ENCODE data around the gene NXPE3.
"Not testable (repeated sequence)": the region's sequence is repeated elsewhere in the genome, so short reads cannot be mapped to it uniquely, and the experiment has no call there.

The NXPE3 gene

DNA sequence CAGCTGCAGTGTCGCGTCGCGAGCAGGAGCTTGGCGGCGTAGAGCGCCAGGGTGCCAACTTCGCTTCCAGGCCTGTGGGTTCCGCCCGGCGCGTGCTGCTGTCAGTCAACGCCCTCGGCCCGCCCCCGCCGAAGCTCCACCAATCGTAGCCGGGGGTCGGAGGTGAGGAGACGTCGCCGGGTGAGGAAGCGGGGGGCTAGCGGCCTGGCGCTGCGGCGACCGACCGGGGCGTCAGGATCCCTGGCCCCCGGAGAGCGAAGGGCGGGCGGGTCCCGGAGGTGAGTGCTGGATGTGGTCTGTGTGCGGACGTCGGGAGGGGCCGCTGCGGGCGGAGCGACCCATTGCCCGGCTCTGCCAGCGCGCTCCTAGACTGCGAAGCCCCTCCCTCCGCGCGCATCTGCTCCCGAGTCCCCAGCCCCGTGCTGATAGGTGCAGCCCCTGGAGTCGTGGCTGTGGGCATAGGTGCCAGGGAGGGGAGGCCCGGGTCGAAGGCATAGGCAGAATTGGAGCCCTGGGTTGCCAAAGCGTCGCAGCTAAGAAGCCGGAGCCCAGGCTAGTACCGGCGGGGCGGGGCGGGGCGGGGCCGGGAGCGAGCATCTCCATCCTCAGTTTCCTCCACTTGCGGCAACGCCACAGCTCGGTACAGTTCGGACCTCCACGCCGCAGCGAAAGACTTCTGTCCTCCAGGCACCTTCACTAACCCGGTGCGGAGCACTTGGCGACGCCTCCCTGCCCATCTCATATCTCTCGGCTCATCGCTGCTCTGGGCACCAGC, at the start of gene NXPE3:
NXPE3 (plus strand) TSS at position 165 of the 775 bp plus-strand sequence. CDS start 6,386 bp downstream, outside the sequence.
- H3K36me3 ChIP-seq (ENCODE audit: insufficient read depth, low read length): peaks cover 9% of the 10 kb centered on the region
- H3K9me3 ChIP-seq (ENCODE audit: low read length): no peaks in the 10 kb centered on the region
- peaks cover 30% of the 10 kb centered on the region for H3K4me1 ChIP-seq (ENCODE audit: insufficient read depth, low read length)
- peak within 1 kb of the TSS; percentile 56 for H3K4me3 ChIP-seq (ENCODE audit: low read length)
- no peaks in the 10 kb centered on the region for H3K27me3 ChIP-seq (ENCODE audit: insufficient read depth, low read length)
- peak within 1 kb of the TSS; percentile 91 for H2AFZ ChIP-seq (ENCODE audit: low read depth, low read length)

DNA sequence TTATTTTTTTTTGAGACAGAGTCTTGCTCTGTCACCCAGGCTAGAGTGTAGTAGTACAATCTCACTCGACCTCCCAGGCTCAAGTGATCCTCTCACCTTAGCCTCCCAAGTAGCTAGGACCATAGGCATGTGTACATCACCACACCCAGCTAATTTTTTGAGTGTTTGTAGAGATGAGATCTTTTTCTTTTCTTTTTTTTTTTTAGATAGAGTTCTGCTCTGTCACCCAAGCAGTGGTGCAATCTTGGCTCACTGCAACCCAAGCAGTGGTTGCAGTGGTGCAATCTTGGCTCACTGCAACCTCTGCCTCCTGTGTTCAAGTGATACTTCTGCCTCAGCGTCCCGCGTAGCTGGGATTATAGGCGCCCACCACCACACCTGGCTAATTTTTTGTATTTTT, 49.4 kb upstream of the NXPE3 start:
- H3K27me3 ChIP-seq (ENCODE audit: insufficient read depth, low read length): no peaks in the 10 kb centered on the region
- H3K4me1 ChIP-seq (ENCODE audit: insufficient read depth, low read length): peaks cover 12% of the 10 kb centered on the region
- no peak overlapping the region for H3K4me3 ChIP-seq (ENCODE audit: low read length)
- H3K9me3 ChIP-seq (ENCODE audit: low read length): peaks cover 10% of the 10 kb centered on the region
- H3K36me3 ChIP-seq (ENCODE audit: insufficient read depth, low read length): peaks cover 68% of the 10 kb centered on the region
- no peak overlapping the region for H2AFZ ChIP-seq (ENCODE audit: low read depth, low read length)

DNA sequence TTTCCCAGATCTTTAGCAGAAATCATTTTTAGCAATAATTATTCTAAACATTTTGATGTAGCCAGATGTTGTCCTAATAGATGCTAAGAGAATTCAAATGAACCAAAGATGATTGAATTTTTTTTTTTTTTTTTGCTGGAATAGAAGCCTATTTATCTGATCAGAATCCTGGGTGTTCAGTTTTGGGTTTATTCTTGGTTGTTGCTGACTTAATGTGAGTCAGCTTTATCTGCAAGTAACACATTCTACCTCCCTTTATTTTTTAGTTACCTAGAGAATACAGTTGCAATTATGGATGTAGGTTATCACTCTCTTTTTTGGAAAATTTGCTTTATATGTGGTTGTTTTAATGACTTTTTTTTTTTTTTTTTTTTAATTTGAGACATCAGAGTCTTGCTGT, 48.2 kb upstream of the NXPE3 start:
- Histone ChIP-seq H3K36me3 (ENCODE audit: insufficient read depth, low read length) (peaks cover 80% of the 10 kb centered on the region), H2AFZ (ENCODE audit: low read depth, low read length) (no peak overlapping the region), H3K4me3 (ENCODE audit: low read length) (no peak overlapping the region), H3K4me1 (ENCODE audit: insufficient read depth, low read length) (peaks cover 9% of the 10 kb centered on the region), H3K27me3 (ENCODE audit: insufficient read depth, low read length) (no peaks in the 10 kb centered on the region), H3K9me3 (ENCODE audit: low read length) (peaks cover 20% of the 10 kb centered on the region)

GRCh38 chr3:101732240-101732641, 46.8 kb upstream of the NXPE3 start:
- H3K4me3 ChIP-seq (ENCODE audit: low read length): no peak overlapping the region
- H3K27me3 ChIP-seq (ENCODE audit: insufficient read depth, low read length): no peaks in the 10 kb centered on the region
- H3K36me3 ChIP-seq (ENCODE audit: insufficient read depth, low read length): peaks cover 87% of the 10 kb centered on the region

GRCh38 chr3:101735833-101736232, 43.2 kb upstream of the NXPE3 start:
- no peak overlapping the region for H2AFZ ChIP-seq (ENCODE audit: low read depth, low read length)
- H3K4me1 ChIP-seq (ENCODE audit: insufficient read depth, low read length): no peaks in the 10 kb centered on the region
- peaks cover 61% of the 10 kb centered on the region for H3K36me3 ChIP-seq (ENCODE audit: insufficient read depth, low read length)

More at GRCh38 chr3:101732240-101732641, 46.8 kb upstream of the NXPE3 start:
- H2AFZ ChIP-seq (ENCODE audit: low read depth, low read length): no peak overlapping the region
- no peaks in the 10 kb centered on the region for H3K4me1 ChIP-seq (ENCODE audit: insufficient read depth, low read length)
- peaks cover 29% of the 10 kb centered on the region for H3K9me3 ChIP-seq (ENCODE audit: low read length)

GRCh38 chr3:101741914-101742313, 37.1 kb upstream of the NXPE3 start:
- H3K36me3 ChIP-seq (ENCODE audit: insufficient read depth, low read length): peaks cover 15% of the 10 kb centered on the region
- H3K4me1 ChIP-seq (ENCODE audit: insufficient read depth, low read length); H3K9me3 ChIP-seq (ENCODE audit: low read length); H2AFZ ChIP-seq (ENCODE audit: low read depth, low read length); H3K4me3 ChIP-seq (ENCODE audit: low read length); H3K27me3 ChIP-seq (ENCODE audit: insufficient read depth, low read length): not testable (repeated sequence)

More at GRCh38 chr3:101735833-101736232, 43.2 kb upstream of the NXPE3 start:
- Histone ChIP-seq H3K27me3 (ENCODE audit: insufficient read depth, low read length) (no peaks in the 10 kb centered on the region), H3K9me3 (ENCODE audit: low read length) (peaks cover 30% of the 10 kb centered on the region), H3K4me3 (ENCODE audit: low read length) (no peak overlapping the region)

DNA sequence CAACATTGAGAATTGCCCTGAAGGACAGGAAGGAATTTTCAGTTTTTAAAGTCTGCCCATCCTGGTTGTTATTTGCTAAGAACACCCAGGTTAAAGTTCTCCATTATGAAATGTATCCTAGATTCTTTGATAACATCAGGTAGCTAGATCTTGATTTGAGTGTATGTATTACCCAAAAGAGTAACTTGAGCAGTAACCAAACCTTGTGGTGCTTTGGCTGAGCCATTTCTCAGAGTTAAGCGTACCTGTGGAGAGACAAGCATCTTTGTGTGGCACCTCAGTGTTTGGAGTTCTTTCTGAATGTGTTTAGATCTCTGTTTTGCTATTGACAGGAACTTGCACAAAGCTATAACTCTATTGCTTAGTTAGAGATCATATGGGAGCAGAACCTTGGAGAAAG, 34.2 kb upstream of the NXPE3 start:
- peaks cover 15% of the 10 kb centered on the region for H3K36me3 ChIP-seq (ENCODE audit: insufficient read depth, low read length)
- no peaks in the 10 kb centered on the region for H3K27me3 ChIP-seq (ENCODE audit: insufficient read depth, low read length)
- no peak overlapping the region for H3K4me3 ChIP-seq (ENCODE audit: low read length)
- H2AFZ ChIP-seq (ENCODE audit: low read depth, low read length): no peak overlapping the region
- peaks cover 3% of the 10 kb centered on the region for H3K9me3 ChIP-seq (ENCODE audit: low read length)
- H3K4me1 ChIP-seq (ENCODE audit: insufficient read depth, low read length): no peaks in the 10 kb centered on the region

GRCh38 chr3:101745934-101746333, 33.1 kb upstream of the NXPE3 start:
- not testable (repeated sequence) for H3K9me3 ChIP-seq (ENCODE audit: low read length); H2AFZ ChIP-seq (ENCODE audit: low read depth, low read length); H3K4me3 ChIP-seq (ENCODE audit: low read length); H3K4me1 ChIP-seq (ENCODE audit: insufficient read depth, low read length); H3K27me3 ChIP-seq (ENCODE audit: insufficient read depth, low read length)
- peaks cover 15% of the 10 kb centered on the region for H3K36me3 ChIP-seq (ENCODE audit: insufficient read depth, low read length)

GRCh38 chr3:101753386-101754113, 25.5 kb upstream of the NXPE3 start:
- H3K4me3 ChIP-seq (ENCODE audit: low read length); H2AFZ ChIP-seq (ENCODE audit: low read depth, low read length); H3K4me1 ChIP-seq (ENCODE audit: insufficient read depth, low read length); H3K27me3 ChIP-seq (ENCODE audit: insufficient read depth, low read length); H3K9me3 ChIP-seq (ENCODE audit: low read length): not testable (repeated sequence)
- peaks cover 45% of the 10 kb centered on the region for H3K36me3 ChIP-seq (ENCODE audit: insufficient read depth, low read length)

GRCh38 chr3:101758224-101758623, 20.8 kb upstream of the NXPE3 start:
- H3K36me3 ChIP-seq (ENCODE audit: insufficient read depth, low read length): peaks cover 82% of the 10 kb centered on the region

DNA sequence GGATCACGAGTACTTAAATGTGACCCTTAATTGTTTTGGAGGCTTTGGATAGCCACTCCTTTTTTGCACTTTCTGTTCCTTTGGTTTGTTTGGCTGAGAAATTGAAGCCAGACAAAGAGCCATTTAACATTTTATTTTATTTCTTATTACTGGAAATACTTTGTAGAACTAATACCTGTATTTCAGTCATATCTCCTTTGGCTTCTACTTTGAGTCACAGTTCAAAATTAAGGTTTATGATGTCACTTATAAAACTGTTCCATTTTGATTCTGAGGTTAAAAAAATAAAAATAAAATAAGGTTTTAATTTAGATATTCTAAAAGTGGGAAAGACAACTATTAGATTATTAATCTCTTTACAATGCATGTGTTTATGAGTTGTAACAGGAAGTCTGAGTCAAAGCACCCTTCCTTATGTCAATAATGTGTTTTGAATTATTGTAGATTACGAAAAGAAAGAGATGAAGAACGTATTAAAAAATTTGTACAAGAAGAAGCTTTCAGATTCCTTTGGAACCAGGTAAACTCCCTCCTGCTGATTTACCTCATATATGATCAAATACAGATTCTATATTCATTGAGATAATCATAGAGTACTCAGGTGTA, 16.9 kb upstream of the NXPE3 start:
- H3K4me3 ChIP-seq (ENCODE audit: low read length): no peak overlapping the region
- no peak overlapping the region for H2AFZ ChIP-seq (ENCODE audit: low read depth, low read length)
- H3K9me3 ChIP-seq (ENCODE audit: low read length): no peaks in the 10 kb centered on the region
- H3K4me1 ChIP-seq (ENCODE audit: insufficient read depth, low read length): no peaks in the 10 kb centered on the region
- H3K27me3 ChIP-seq (ENCODE audit: insufficient read depth, low read length): no peaks in the 10 kb centered on the region
- peaks cover 75% of the 10 kb centered on the region for H3K36me3 ChIP-seq (ENCODE audit: insufficient read depth, low read length)

More at GRCh38 chr3:101758224-101758623, 20.8 kb upstream of the NXPE3 start:
- Histone ChIP-seq H2AFZ (ENCODE audit: low read depth, low read length) (no peak overlapping the region), H3K9me3 (ENCODE audit: low read length) (no peaks in the 10 kb centered on the region), H3K4me3 (ENCODE audit: low read length) (no peak overlapping the region), H3K27me3 (ENCODE audit: insufficient read depth, low read length) (no peaks in the 10 kb centered on the region), H3K4me1 (ENCODE audit: insufficient read depth, low read length) (no peaks in the 10 kb centered on the region)

DNA sequence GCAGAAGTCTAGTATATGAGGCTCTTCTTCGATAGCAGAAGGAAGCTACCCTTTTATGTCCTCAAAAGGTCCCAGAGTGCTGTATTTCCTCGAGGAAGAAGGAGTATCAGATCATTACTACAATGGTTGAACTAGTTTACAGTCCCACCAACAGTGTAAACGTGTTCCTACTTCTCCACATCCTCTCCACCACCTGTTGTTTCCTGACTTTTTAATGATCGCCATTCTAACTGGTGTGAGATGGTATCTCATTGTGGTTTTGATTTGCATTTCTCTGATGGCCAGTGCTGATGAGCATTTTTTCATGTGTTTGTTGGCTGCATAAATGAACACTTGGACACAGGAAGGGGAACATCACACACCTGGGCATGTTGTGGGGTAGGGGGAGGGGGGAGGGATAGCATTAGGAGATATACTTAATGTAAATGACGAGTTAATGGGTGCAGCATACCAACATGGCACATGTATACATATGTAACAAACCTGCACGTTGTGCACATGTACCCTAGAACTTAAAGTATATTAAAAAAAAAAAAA, 1.2 kb upstream of the NXPE3 start:
- not testable (repeated sequence) for H3K27me3 ChIP-seq (ENCODE audit: insufficient read depth, low read length); H3K36me3 ChIP-seq (ENCODE audit: insufficient read depth, low read length); H2AFZ ChIP-seq (ENCODE audit: low read depth, low read length); H3K9me3 ChIP-seq (ENCODE audit: low read length); H3K4me3 ChIP-seq (ENCODE audit: low read length)
- peaks cover 30% of the 10 kb centered on the region for H3K4me1 ChIP-seq (ENCODE audit: insufficient read depth, low read length)
